ENCODE measurements around the gene ZNF83.

- TF ChIP-seq CTCF (IDR thresholded peaks at IDR 0.05) (no peak), EP300 (IDR thresholded peaks at IDR 0.05) (no peak)
Measured at GRCh38 chr19:52653161-52653560, 15.0 kb upstream of the ZNF83 start.

All from suprapubic skin (tissue), 3 donors.